GM12878 (cell line): Measurements from ENCODE around the gene RSPH4A. TPM values are rescaled to one million over a fixed set of nuclear protein-coding genes. Genes with fewer than 3 reads are reported as not detected.

Experiments
- ATAC-seq: fragments of 200-7000 bp; cut with Tn5 transposase; 3 replicates; pipeline ENCODE4 v1.9.1; 2020; ENCODE audit warnings: mild to moderate bottlenecking, moderate library complexity
- BruUV-seq: library from RNA; stranded (reverse); fragments of 400-500 nt; replicated peaks from 2 replicates; lab custom pipeline; 2021; lab: Mats Ljungman, UMichigan
- CTCF ChIA-PET: fragments of 300-600 bp; sonication (Branson Sonifier 250); formaldehyde crosslinking; extraction: SDS; loops from one replicate; lab custom pipeline; 2021; ENCODE audit warnings: inconsistent platforms; lab: Yijun Ruan, JAX
- POLR2A ChIA-PET: fragments of 350-600 bp; formaldehyde crosslinking; extraction: SDS; loops from one replicate; lab custom pipeline; 2021; ENCODE audit warnings: inconsistent platforms; lab: Charles Lee
- RAD21 ChIA-PET: fragments of 300-600 bp; sonication (Branson Sonifier 250); formaldehyde crosslinking; loops from one replicate; lab custom pipeline; 2023; ENCODE audit warnings: antibody characterized with exemption; ENCODE audit not compliant: unreplicated experiment; lab: Charles Lee
- SMC1A ChIA-PET: fragments of 300-600 bp; sonication (Branson Sonifier 250); formaldehyde crosslinking; loops from one replicate; lab custom pipeline; 2023; ENCODE audit not compliant: unreplicated experiment, uncharacterized antibody; lab: Charles Lee
- DNase-seq: peaks from one replicate; pipeline ENCODE4 v3.0.0-alpha.2; 2011; ENCODE audit warnings: low read depth, low spot score
- FAIRE-seq: peaks from 3 replicates; lab custom pipeline; 2011; peaks lifted over from hg19 to GRCh38; lab: Jason Lieb, UNC
- H2AFZ ChIP-seq: 2 replicates; pipeline ENCODE4 v1.6.0; 2011; ENCODE audit warnings: low read depth, low read length, control low read depth; ENCODE audit not compliant: control insufficient read depth
- H3K27ac ChIP-seq: 2 replicates; pipeline ENCODE4 v1.5.1; 2011; ENCODE audit warnings: control low read depth; ENCODE audit not compliant: control insufficient read depth, insufficient read depth
- H3K27me3 ChIP-seq, 2 experiments: replicated peaks in 1 of 2; 2 replicates each; pipeline versions ENCODE4 v1.6.0 to v1.6.1; 2011; ENCODE audit warnings: low read length in 1 of 2; ENCODE audit not compliant: control insufficient read depth in 2 of 2, insufficient read depth in 2 of 2
- H3K36me3 ChIP-seq, 2 experiments: 2 replicates each; pipeline ENCODE4 v1.5.1; 2011; ENCODE audit warnings: low read length in 1 of 2; ENCODE audit not compliant: control insufficient read depth in 2 of 2, insufficient read depth in 2 of 2
- H3K4me1 ChIP-seq: 2 replicates; pipeline ENCODE4 v1.6.1; 2011; ENCODE audit warnings: mild to moderate bottlenecking, low read length, moderate library complexity, mixed read lengths; ENCODE audit not compliant: control insufficient read depth, insufficient read depth
- H3K4me2 ChIP-seq: 2 replicates; pipeline ENCODE4 v1.6.0; 2011; ENCODE audit warnings: control low read depth; ENCODE audit not compliant: control insufficient read depth, insufficient read depth
- H3K4me3 ChIP-seq: fragments of 200-600 bp; sonication (generic); 2 replicates; pipeline ENCODE4 v1.5.1; 2016
- H3K79me2 ChIP-seq: 2 replicates; pipeline ENCODE4 v1.6.0; 2011; ENCODE audit warnings: low read length; ENCODE audit not compliant: control insufficient read depth, insufficient read depth
- H3K9ac ChIP-seq: 2 replicates; pipeline ENCODE4 v1.8.0; 2011; ENCODE audit warnings: low read length, control low read depth, mixed read lengths; ENCODE audit not compliant: control insufficient read depth, insufficient read depth
- H3K9me3 ChIP-seq: replicated peaks from 3 replicates; pipeline ENCODE4 v1.5.1; 2011; ENCODE audit warnings: mild to moderate bottlenecking, low read length; ENCODE audit not compliant: control insufficient read depth, insufficient read depth
- H4K20me1 ChIP-seq: 2 replicates; pipeline ENCODE4 v1.6.0; 2011; ENCODE audit not compliant: control insufficient read depth, insufficient read depth
- ATF2 ChIP-seq: IDR thresholded peaks from 2 replicates; pipeline ENCODE4 v1.6.1; 2012; ENCODE audit warnings: low read length, inconsistent platforms
- BRCA1 ChIP-seq: IDR thresholded peaks from 2 replicates; pipeline ENCODE4 v1.6.1; 2011; ENCODE audit warnings: low read depth, low read length, improper control_type of control experiment
- CHD1 ChIP-seq: IDR thresholded peaks from 2 replicates; pipeline ENCODE4 v1.6.1; 2012; ENCODE audit warnings: low read depth, low read length, improper control_type of control experiment
- DPF2 ChIP-seq: fragments of 450-650 bp; IDR thresholded peaks from 2 replicates; pipeline ENCODE4 v1.6.1; 2017; ENCODE audit warnings: mild to moderate bottlenecking
- FOS ChIP-seq: IDR thresholded peaks from 3 replicates; pipeline ENCODE4 v1.6.1; 2011; ENCODE audit warnings: borderline replicate concordance; ENCODE audit not compliant: insufficient read length; ENCODE audit errors: extremely low read depth
- KAT2A ChIP-seq: conservative IDR thresholded peaks from 2 replicates; pipeline ENCODE4 v1.6.1; 2011; ENCODE audit warnings: low read depth, low read length; ENCODE audit not compliant: control insufficient read depth
- LARP7 ChIP-seq: fragments of 450-650 bp; IDR thresholded peaks from 2 replicates; pipeline ENCODE4 v1.6.1; 2017; ENCODE audit warnings: mild to moderate bottlenecking
- MYB ChIP-seq: fragments of 150-350 bp; IDR thresholded peaks from 2 replicates; pipeline ENCODE4 v1.6.1; 2014; ENCODE audit warnings: mild to moderate bottlenecking, low read depth, low read length, borderline replicate concordance
- POLR2AphosphoS2 ChIP-seq: IDR thresholded peaks from 2 replicates; pipeline ENCODE4 v1.6.1; 2011; ENCODE audit warnings: low read depth, mild to moderate bottlenecking, low read length, improper control_type of control experiment, moderate library complexity
- RELB ChIP-seq: fragments of 450-650 bp; IDR thresholded peaks from 2 replicates; pipeline ENCODE4 v1.6.1; 2017; ENCODE audit warnings: low read depth, mild to moderate bottlenecking, moderate library complexity
- REST ChIP-seq: IDR thresholded peaks from 2 replicates; pipeline ENCODE4 v1.6.1; 2012; ENCODE audit warnings: mild to moderate bottlenecking, low read depth, low read length
- SREBF1 ChIP-seq: IDR thresholded peaks from 2 replicates; pipeline ENCODE4 v1.6.1; 2012; ENCODE audit warnings: mild to moderate bottlenecking, low read length
- TCF7 ChIP-seq: IDR thresholded peaks from 2 replicates; pipeline ENCODE4 v1.6.1; 2014; ENCODE audit warnings: antibody characterized with exemption, borderline replicate concordance
- ZNF217 ChIP-seq: fragments of 450-650 bp; IDR thresholded peaks from 2 replicates; pipeline ENCODE4 v1.6.1; 2017; ENCODE audit warnings: antibody characterized with exemption, mild to moderate bottlenecking
- WGBS: methylation state at CpG from one replicate; pipeline ENCODE4 v1.1.6; 2016; ENCODE audit warnings: low lambda C conversion rate; ENCODE audit not compliant: insufficient replicate concordance, insufficient coverage; ENCODE audit errors: missing lambda C conversion rate; 5-methylcytosine and 5-hydroxymethylcytosine counted together
- in situ Hi-C: fragments of 300-500 bp; cut with MboI; formaldehyde crosslinking; loops from 9 replicates; pipeline ENCODE4 v1.14.3; 2018; ENCODE audit warnings: mixed read lengths
- intact Hi-C: fragments of 100-400 bp; cut with micrococcal nuclease; formaldehyde crosslinking; loops from one replicate; pipeline ENCODE4 v1.14.2; 2022; ENCODE audit not compliant: unreplicated experiment
- polyA plus RNA-seq, 11 experiments: library from polyadenylated mRNA; depleted of rRNA in 4 of 11; unstranded in 6 of 11; stranded (reverse) in 5 of 11; fragments of >200 nt; fragmentation: Nextera tagmentation in 4 of 11; fragmentation: Illumina TruSeq in 1 of 11; extraction: Ambion mirVana in 4 of 11; extraction: Trizol in 1 of 11; gene quantifications; 1 replicate in 1 of 11; 2 replicates in 10 of 11; pipeline versions ENCODE4 v1.2.1 to v1.2.3, GENCODE V29; 2011 to 2016; ENCODE audit warnings: inconsistent platforms in 2 of 11, missing spikeins in 2 of 11, low read depth in 1 of 11
- total RNA-seq, 4 experiments: library from RNA; depleted of rRNA in 3 of 4; stranded (reverse); fragments of >200 nt in 3 of 4; fragmentation: Illumina TruSeq in 1 of 4; extraction: Trizol in 1 of 4; gene quantifications; 2 replicates each; pipeline versions ENCODE4 v1.2.1 to v1.2.3, GENCODE V29; 2013 to 2021

The RSPH4A gene
- total and polyA plus RNA-seq, 10 of the 15 experiments (the other 5 are each of a cell fraction or from before 2014, with no cell fraction given): 0.07 to 0.28 (median 0.21) TPM; not detected in 1

GRCh38 chr6:116648156-116648555 is 31.9 kb downstream of the RSPH4A start:
- ChIA-PET RAD21 (interaction anchor here (0.6 kb wide), 1 partner anchor 18 kb away, joined by 3 read pairs; no protein-coding TSS in a partner anchor), CTCF (interaction anchor here (0.7 to 3.1 kb wide), 10 partner anchors 8 to 381 kb away, joined by 3 to 11 read pairs (median 4); no protein-coding TSS in a partner anchor), SMC1A (interaction anchor here (2.1 kb wide), 1 partner anchor 19 kb away, joined by 8 read pairs; no protein-coding TSS in a partner anchor), POLR2A (no interaction called here)
- Histone ChIP-seq H3K36me3 (peaks cover 0 to 8% of the 10 kb centered on the region in 2 experiments; a peak in 3 of 4 replicates), H3K4me2 (no peak overlapping the region), H3K27ac (no peak overlapping the region), H3K9ac (no peak overlapping the region), H3K4me1 (no peaks in the 10 kb centered on the region), H3K27me3 (no peaks in the 10 kb centered on the region), H3K4me3 (no peak overlapping the region), H3K79me2 (no peaks in the 10 kb centered on the region), H2AFZ (no peak overlapping the region), H4K20me1 (no peaks in the 10 kb centered on the region), H3K9me3 (no peaks in the 10 kb centered on the region)
- no TSS peak for BruUV-seq
- TF ChIP-seq LARP7: no peak
- TF ChIP-seq DPF2: no peak
- no peak for TF ChIP-seq RELB
- no peak for TF ChIP-seq TCF7
- TF ChIP-seq SREBF1: no peak
- TF ChIP-seq BRCA1: no peak
- no peak for TF ChIP-seq REST
- no peak for TF ChIP-seq FOS
- no peak for TF ChIP-seq ZNF217
- TF ChIP-seq MYB: no peak
- TF ChIP-seq CHD1: no peak
- no peak for TF ChIP-seq KAT2A
- TF ChIP-seq POLR2AphosphoS2: no peak
- TF ChIP-seq ATF2: no peak
- intact Hi-C loops (no loop called here), in situ Hi-C loops (no loop called here)
- DNase-seq: no peak
- ATAC-seq: no peak
- no peak for FAIRE-seq
- WGBS: 57% methylated on average over 5 of the region's 5 CpGs
